HG02943 (cell line): ENCODE data around the gene AHDC1.
A peak's percentile ranks its signal among the peaks of the same experiment; 100 is the strongest.
"Not testable (repeated sequence)": the region's sequence is repeated elsewhere in the genome, so short reads cannot be mapped to it uniquely, and the experiment has no call there.

Source experiments
- ATAC-seq: cut with Tn5 transposase; IDR thresholded peaks from one replicate; pipeline ENCODE4 v1.9.1; 2021; ENCODE audit warnings: mild to moderate bottlenecking, low read depth, moderate library complexity; ENCODE audit not compliant: unreplicated experiment

Gene AHDC1

GRCh38 chr1:27503033-27503432, 100.9 kb downstream of the AHDC1 start:
- no peak for ATAC-seq

GRCh38 chr1:27501159-27501558, 102.8 kb downstream of the AHDC1 start:
- ATAC-seq: not testable (repeated sequence)

- ATAC-seq: no peak
These were observed 104.8 kb downstream of the AHDC1 start for GRCh38 chr1:27499142-27499541.

- ATAC-seq: no peak
These were observed 107.3 kb downstream of the AHDC1 start for GRCh38 chr1:27496604-27497155.

- no peak for ATAC-seq
These were observed 111.1 kb downstream of the AHDC1 start for GRCh38 chr1:27492796-27493195.

- no peak for ATAC-seq
These were observed 111.9 kb downstream of the AHDC1 start for GRCh38 chr1:27491748-27492700.

GRCh38 chr1:27489973-27490741, 113.8 kb downstream of the AHDC1 start, which contains the start of gene WASF2:
TSS of gene WASF2 (minus strand) at chr1:27490167. CDS start at chr1:27428890, 61,277 bp downstream.
- peak; percentile 75 for ATAC-seq

- ATAC-seq: peak; percentile 15
These were observed 114.4 kb downstream of the AHDC1 start for GRCh38 chr1:27489501-27489972.

GRCh38 chr1:27487966-27488884, 115.7 kb downstream of the AHDC1 start:
- no peak for ATAC-seq

GRCh38 chr1:27485363-27485762, 118.6 kb downstream of the AHDC1 start:
- no peak for ATAC-seq
